Ishikawa (cell line): ENCODE results near the gene ZMAT1.

ENCODE experiments used
- CEBPB ChIP-seq: IDR thresholded peaks from 2 replicates; pipeline ENCODE4 v1.6.1; 2012
- CREB1 ChIP-seq: IDR thresholded peaks from 2 replicates; pipeline ENCODE4 v1.6.1; 2012; ENCODE audit warnings: low read depth
- EP300 ChIP-seq: IDR thresholded peaks from 2 replicates; pipeline ENCODE4 v1.6.1; 2012; ENCODE audit warnings: borderline replicate concordance
- MAX ChIP-seq: IDR thresholded peaks from 2 replicates; pipeline ENCODE4 v1.6.1; 2012
- RAD21 ChIP-seq: IDR thresholded peaks from 2 replicates; pipeline ENCODE4 v1.6.1; 2012; ENCODE audit warnings: low read depth
- REST ChIP-seq: IDR thresholded peaks from 2 replicates; pipeline ENCODE4 v1.6.1; 2012; ENCODE audit warnings: low read depth, mild to moderate bottlenecking
- TAF1 ChIP-seq: IDR thresholded peaks from 2 replicates; pipeline ENCODE4 v1.6.1; 2012; ENCODE audit warnings: low read depth, mild to moderate bottlenecking

- no peak for TF ChIP-seq CEBPB
- TF ChIP-seq REST = no peak
- no peak for TF ChIP-seq CREB1
- no peak for TF ChIP-seq TAF1
- no peak for TF ChIP-seq EP300
- no peak for TF ChIP-seq MAX
- no peak for TF ChIP-seq RAD21
Observed at GRCh38 chrX:101904996-101905395, 26.8 kb downstream of the ZMAT1 start.
